ENCODE results near the gene PPP1R3F. TPM values are rescaled to one million over a fixed set of nuclear protein-coding genes. Genes with fewer than 3 reads are reported as not detected.

PPP1R3F gene
- polyA plus RNA-seq, 3 donors: 0.47 to 1.6 (median 1.6) TPM

- no peak overlapping the region for H2AFZ ChIP-seq (ENCODE audit: insufficient read depth, low read depth, low read length, poor library complexity, severe bottlenecking)
- no peaks in the 10 kb centered on the region for H3K79me2 ChIP-seq (ENCODE audit: insufficient read depth, low read length)
- H3K9me3 Mint-ChIP-seq: no peaks in the 10 kb centered on the region
- H3K36me3 ChIP-seq (replicated peaks in 1 of 2; ENCODE audit: control insufficient read depth in 1 of 2, insufficient read depth in 2 of 2, low read length in 2 of 2): peaks cover 43 to 63% of the 10 kb centered on the region in 2 donors
- peaks cover 0 to 8% (median 2%) of the 10 kb centered on the region in 3 donors for H3K27me3 Mint-ChIP-seq (ENCODE audit: low read depth in 3 of 3)
- no peak for DNase-seq
- 92% methylated on average over 6 of the region's 9 CpGs for WGBS (ENCODE audit: insufficient coverage)
- intact Hi-C loops (cut with micrococcal nuclease): no loop called here
- peaks cover 19% of the 10 kb centered on the region for H3K4me1 Mint-ChIP-seq
- H3K36me3 Mint-ChIP-seq: peaks cover 44 to 59% of the 10 kb centered on the region in 2 donors
- no peak overlapping the region for H3K27ac ChIP-seq (ENCODE audit: low read depth in 1 of 2, low read length in 2 of 2)
- no peak overlapping the region for H3K27ac Mint-ChIP-seq
- no peak overlapping the region for H3K4me2 ChIP-seq (replicated peaks; ENCODE audit: extremely low read depth, low read length, poor library complexity, severe bottlenecking)
- TF ChIP-seq CTCF (IDR thresholded peaks at IDR 0.05): no peak
- peaks cover 4% of the 10 kb centered on the region for H4K20me1 ChIP-seq (ENCODE audit: insufficient read depth, low read length)
- H3K4me3 ChIP-seq (replicated peaks in 1 of 3; ENCODE audit: low read depth in 2 of 3, low read length in 3 of 3): no peak overlapping the region
- no peak overlapping the region for H3K4me3 Mint-ChIP-seq
- H3K9ac ChIP-seq (ENCODE audit: insufficient read depth, low read length, poor library complexity, severe bottlenecking): no peak overlapping the region
- no peaks in the 10 kb centered on the region for H3K9me3 ChIP-seq (replicated peaks in 1 of 2; ENCODE audit: control insufficient read depth in 1 of 2, insufficient read depth in 1 of 2, low read length in 2 of 2)
- H3K4me1 ChIP-seq (ENCODE audit: control insufficient read depth in 1 of 2, insufficient read depth in 2 of 2, low read length in 2 of 2): peaks cover 9% of the 10 kb centered on the region in 2 donors
- no peaks in the 10 kb centered on the region for H3K27me3 ChIP-seq (ENCODE audit: control insufficient read depth in 2 of 2, insufficient read depth in 2 of 2, low read length in 2 of 2)
These were observed 20.0 kb upstream of the PPP1R3F start for GRCh38 chrX:49249616-49250015.

- no peaks in the 10 kb centered on the region for H3K79me2 ChIP-seq (ENCODE audit: insufficient read depth, low read length)
- H3K9me3 ChIP-seq (replicated peaks in 1 of 2; ENCODE audit: control insufficient read depth in 1 of 2, insufficient read depth in 1 of 2, low read length in 2 of 2): no peaks in the 10 kb centered on the region
- Mint-ChIP-seq H3K27ac (no peak overlapping the region), H3K9me3 (no peaks in the 10 kb centered on the region), H3K4me3 (no peak overlapping the region), H3K36me3 (peaks cover 40 to 55% of the 10 kb centered on the region in 2 donors), H3K4me1 (peaks cover 19% of the 10 kb centered on the region), H3K27me3 (ENCODE audit: low read depth in 3 of 3) (peaks cover 0 to 8% (median 2%) of the 10 kb centered on the region in 3 donors)
- 100% methylated on average over 9 of the region's 13 CpGs for WGBS (ENCODE audit: insufficient coverage)
- TF ChIP-seq CTCF (IDR thresholded peaks at IDR 0.05): no peak
- no peak overlapping the region for H3K4me2 ChIP-seq (replicated peaks; ENCODE audit: extremely low read depth, low read length, poor library complexity, severe bottlenecking)
- no peak overlapping the region for H3K27ac ChIP-seq (ENCODE audit: low read depth in 1 of 2, low read length in 2 of 2)
- peaks cover 4% of the 10 kb centered on the region for H4K20me1 ChIP-seq (ENCODE audit: insufficient read depth, low read length)
- H2AFZ ChIP-seq (ENCODE audit: insufficient read depth, low read depth, low read length, poor library complexity, severe bottlenecking): no peak overlapping the region
- no peaks in the 10 kb centered on the region for H3K27me3 ChIP-seq (ENCODE audit: control insufficient read depth in 2 of 2, insufficient read depth in 2 of 2, low read length in 2 of 2)
- peaks cover 39 to 58% of the 10 kb centered on the region in 2 donors for H3K36me3 ChIP-seq (replicated peaks in 1 of 2; ENCODE audit: control insufficient read depth in 1 of 2, insufficient read depth in 2 of 2, low read length in 2 of 2)
- intact Hi-C loops (cut with micrococcal nuclease): no loop called here
- no peak overlapping the region for H3K9ac ChIP-seq (ENCODE audit: insufficient read depth, low read length, poor library complexity, severe bottlenecking)
- no peak overlapping the region for H3K4me3 ChIP-seq (replicated peaks in 1 of 3; ENCODE audit: low read depth in 2 of 3, low read length in 3 of 3)
- peaks cover 9% of the 10 kb centered on the region in 2 donors for H3K4me1 ChIP-seq (ENCODE audit: control insufficient read depth in 1 of 2, insufficient read depth in 2 of 2, low read length in 2 of 2)
- DNase-seq: no peak
These were observed 19.5 kb upstream of the PPP1R3F start for GRCh38 chrX:49250066-49250465.

All from CD14-positive monocyte (primary cell).